ENCODE data around the gene SSR3. TPM values are rescaled to one million over a fixed set of nuclear protein-coding genes. Genes with fewer than 3 reads are reported as not detected.
A peak's percentile ranks its signal among the peaks of the same experiment; 100 is the strongest.

SSR3 gene
- total RNA-seq, 4 donors from 2014 or later: 42.5 to 74.7 (median 57.1) TPM

DNA sequence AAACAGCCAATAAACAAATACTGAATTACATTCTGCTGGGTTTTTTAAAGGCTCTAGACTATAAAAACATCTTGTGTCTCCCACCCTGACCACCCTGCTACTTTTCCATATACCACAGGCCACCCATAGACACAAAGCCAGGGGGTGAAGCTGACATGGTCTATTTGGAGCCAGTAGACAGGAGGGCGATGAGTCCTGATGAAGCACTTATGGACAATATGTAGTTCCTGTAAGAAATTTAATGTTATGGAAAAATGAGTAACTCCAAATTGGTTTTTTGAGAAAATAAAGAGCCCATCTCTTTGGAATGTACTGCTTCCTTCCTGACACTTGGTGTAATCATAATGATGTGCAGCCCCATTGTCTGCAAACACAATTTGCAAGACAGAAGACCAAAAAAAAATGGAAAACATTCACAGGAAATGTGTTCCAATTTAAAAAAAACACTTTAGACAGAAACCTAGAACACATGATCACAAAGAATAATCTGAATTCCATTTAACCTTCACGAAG lies 11.8 kb downstream of the SSR3 start:
- Histone ChIP-seq H3K27ac (peak overlapping the region in 2 of 4 donors; percentile 46 to 51), H3K27me3 (no peaks in the 10 kb centered on the region), H3K36me3 (peaks cover 0 to 90% (median 0%) of the 10 kb centered on the region in 3 donors), H3K4me1 (peaks cover 0 to 5% (median 0%) of the 10 kb centered on the region in 3 donors), H3K9me3 (no peaks in the 10 kb centered on the region), H3K4me3 (no peak overlapping the region)
- WGBS, 2 donors: 77 to 83% methylated on average over 2 of the region's 2 CpGs
- intact Hi-C loops (cut with DNase I): no loop called here
- TF ChIP-seq, protein P1, sequence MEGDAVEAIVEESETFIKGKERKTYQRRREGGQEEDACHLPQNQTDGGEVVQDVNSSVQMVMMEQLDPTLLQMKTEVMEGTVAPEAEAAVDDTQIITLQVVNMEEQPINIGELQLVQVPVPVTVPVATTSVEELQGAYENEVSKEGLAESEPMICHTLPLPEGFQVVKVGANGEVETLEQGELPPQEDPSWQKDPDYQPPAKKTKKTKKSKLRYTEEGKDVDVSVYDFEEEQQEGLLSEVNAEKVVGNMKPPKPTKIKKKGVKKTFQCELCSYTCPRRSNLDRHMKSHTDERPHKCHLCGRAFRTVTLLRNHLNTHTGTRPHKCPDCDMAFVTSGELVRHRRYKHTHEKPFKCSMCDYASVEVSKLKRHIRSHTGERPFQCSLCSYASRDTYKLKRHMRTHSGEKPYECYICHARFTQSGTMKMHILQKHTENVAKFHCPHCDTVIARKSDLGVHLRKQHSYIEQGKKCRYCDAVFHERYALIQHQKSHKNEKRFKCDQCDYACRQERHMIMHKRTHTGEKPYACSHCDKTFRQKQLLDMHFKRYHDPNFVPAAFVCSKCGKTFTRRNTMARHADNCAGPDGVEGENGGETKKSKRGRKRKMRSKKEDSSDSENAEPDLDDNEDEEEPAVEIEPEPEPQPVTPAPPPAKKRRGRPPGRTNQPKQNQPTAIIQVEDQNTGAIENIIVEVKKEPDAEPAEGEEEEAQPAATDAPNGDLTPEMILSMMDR (IDR thresholded peaks at IDR 0.05): no peak
- no peak for TF ChIP-seq POLR2A (IDR thresholded peaks at IDR 0.05)
- DNase-seq: no peak

DNA sequence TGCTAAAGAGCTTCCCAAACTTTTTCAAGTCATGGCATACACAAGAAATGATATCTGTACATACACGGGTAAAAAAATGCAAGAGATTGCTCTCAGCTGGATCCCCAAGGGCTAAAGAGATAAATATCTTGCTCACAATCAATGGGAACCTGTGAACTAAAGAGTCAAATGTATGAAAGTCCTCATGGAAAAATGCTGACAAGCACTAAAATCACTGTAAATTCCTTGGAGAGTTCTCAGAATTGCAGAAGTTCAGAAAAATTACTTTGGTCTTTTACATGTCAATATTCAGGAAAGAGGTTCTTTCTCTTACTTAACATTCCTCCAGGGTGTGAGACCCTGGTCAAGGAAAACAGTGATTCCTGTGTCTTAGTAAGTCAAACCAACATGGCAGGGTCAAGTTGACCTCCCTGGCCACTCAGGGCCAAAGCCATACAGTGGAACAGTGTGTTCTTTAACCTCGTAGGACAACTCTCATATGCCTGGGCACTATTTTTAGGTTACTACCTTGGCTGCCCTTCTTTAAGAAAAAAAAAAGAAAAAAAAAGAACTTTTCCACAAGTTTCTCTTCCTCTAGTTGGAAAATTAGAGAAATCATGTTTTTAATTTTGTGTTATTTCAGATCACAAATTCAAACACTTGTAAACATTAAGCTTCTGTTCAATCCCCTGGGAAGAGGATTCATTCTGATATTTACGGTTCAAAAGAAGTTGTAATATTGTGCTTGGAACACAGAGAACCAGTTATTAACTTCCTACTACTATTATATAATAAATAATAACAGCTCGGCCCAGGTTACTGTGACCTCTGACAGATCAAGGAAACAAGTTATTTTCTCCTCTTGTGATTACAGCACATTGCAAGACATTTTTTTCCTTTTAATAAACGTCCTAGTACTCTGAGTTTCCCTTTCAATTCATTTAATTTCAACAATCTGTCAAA lies 12.5 kb downstream of the SSR3 start:
- intact Hi-C loops (cut with DNase I): no loop called here
- peak overlapping the region in 2 of 4 donors; percentile 46 to 51 for H3K27ac ChIP-seq
- no peak overlapping the region for H3K4me3 ChIP-seq
- no peaks in the 10 kb centered on the region for H3K27me3 ChIP-seq
- DNase-seq: no peak
- H3K9me3 ChIP-seq: no peaks in the 10 kb centered on the region
- no peaks in the 10 kb centered on the region for H3K4me1 ChIP-seq
- TF ChIP-seq POLR2A (IDR thresholded peaks at IDR 0.05): no peak
- TF ChIP-seq, protein P1 (IDR thresholded peaks at IDR 0.05): no peak
- WGBS, 2 donors: 53 to 57% methylated on average over 5 of the region's 5 CpGs
- peaks cover 0 to 86% (median 0%) of the 10 kb centered on the region in 3 donors for H3K36me3 ChIP-seq

DNA sequence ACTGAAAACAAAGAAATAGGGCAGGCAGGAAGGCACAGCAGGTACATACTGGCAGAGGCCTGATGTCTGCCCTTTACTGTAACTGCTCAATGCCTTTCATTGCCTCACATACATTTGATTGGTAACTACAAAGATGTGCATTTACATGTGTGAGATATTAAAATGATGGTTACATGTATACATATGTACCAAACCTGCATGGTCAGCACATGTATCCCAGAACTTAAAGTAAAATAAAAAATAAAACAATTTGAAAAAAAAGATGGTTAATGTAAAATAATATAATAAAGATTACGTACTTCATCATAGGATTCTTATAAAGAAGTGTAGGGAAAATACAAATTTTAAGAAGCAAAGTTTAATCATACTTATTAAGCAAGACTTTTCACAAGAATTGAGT lies 15.1 kb downstream of the SSR3 start:
- Histone ChIP-seq H3K36me3 (peaks cover 0 to 63% (median 0%) of the 10 kb centered on the region in 3 donors), H3K4me3 (no peak overlapping the region), H3K9me3 (no peaks in the 10 kb centered on the region), H3K4me1 (peaks cover 0 to 6% (median 3%) of the 10 kb centered on the region in 3 donors), H3K27me3 (no peaks in the 10 kb centered on the region), H3K27ac (no peak overlapping the region)
- no peak for DNase-seq
- intact Hi-C loops (cut with DNase I): loop anchor here (10.0 kb wide), 1 partner anchor 535 kb away; no protein-coding TSS in a partner anchor
- TF ChIP-seq, protein P1 (IDR thresholded peaks at IDR 0.05): no peak
- TF ChIP-seq POLR2A (IDR thresholded peaks at IDR 0.05): no peak
- WGBS, 2 donors: 96 to 97% methylated on average over 1 of the region's 1 CpG

DNA sequence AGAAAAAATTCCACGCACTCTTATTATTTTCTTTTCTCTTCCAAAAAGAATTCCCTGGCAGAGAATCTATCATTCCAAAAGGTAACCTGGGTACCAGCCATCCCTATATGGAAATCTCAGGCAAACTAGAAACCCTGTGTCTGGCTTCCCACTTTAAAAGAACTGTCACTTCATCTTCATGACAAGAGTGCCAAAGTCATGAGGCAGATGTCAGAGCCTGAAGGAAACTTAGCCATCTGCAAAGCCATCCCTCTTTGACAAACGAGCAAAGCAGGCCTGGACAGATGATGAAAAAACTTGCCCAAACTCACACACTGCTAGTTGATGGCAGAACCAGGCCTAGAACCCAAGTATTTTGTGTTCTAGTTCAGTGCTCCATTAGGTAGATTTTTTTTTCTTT lies 15.9 kb downstream of the SSR3 start:
- TF ChIP-seq POLR2A (IDR thresholded peaks at IDR 0.05): no peak
- TF ChIP-seq, protein P1 (IDR thresholded peaks at IDR 0.05): no peak
- intact Hi-C loops (cut with DNase I): loop anchor here (10.0 kb wide), 1 partner anchor 536 kb away; no protein-coding TSS in a partner anchor
- DNase-seq: no peak
- peaks cover 0 to 6% (median 3%) of the 10 kb centered on the region in 3 donors for H3K4me1 ChIP-seq
- no peaks in the 10 kb centered on the region for H3K9me3 ChIP-seq
- no peaks in the 10 kb centered on the region for H3K27me3 ChIP-seq
- 86% methylated on average over 2 of the region's 2 CpGs for WGBS, 2 donors
- H3K27ac ChIP-seq: no peak overlapping the region
- H3K36me3 ChIP-seq: peaks cover 0 to 55% (median 0%) of the 10 kb centered on the region in 3 donors
- H3K4me3 ChIP-seq: no peak overlapping the region

All from esophagus squamous epithelium (tissue), 5 donors.